IPS DF 19.7 (cell line): ENCODE results near the gene PTGER3.
"Not testable (repeated sequence)": the region's sequence is repeated elsewhere in the genome, so short reads cannot be mapped to it uniquely, and the experiment has no call there.

ENCODE experiments used
- DNase-seq: peaks from one replicate; pipeline ENCODE4 v3.0.0-alpha.2; 2013; ENCODE audit warnings: low read depth, low spot score

Gene PTGER3

GRCh38 chr1:71002709-71003475 is 44.7 kb downstream of the PTGER3 start:
- DNase-seq: no peak

DNA sequence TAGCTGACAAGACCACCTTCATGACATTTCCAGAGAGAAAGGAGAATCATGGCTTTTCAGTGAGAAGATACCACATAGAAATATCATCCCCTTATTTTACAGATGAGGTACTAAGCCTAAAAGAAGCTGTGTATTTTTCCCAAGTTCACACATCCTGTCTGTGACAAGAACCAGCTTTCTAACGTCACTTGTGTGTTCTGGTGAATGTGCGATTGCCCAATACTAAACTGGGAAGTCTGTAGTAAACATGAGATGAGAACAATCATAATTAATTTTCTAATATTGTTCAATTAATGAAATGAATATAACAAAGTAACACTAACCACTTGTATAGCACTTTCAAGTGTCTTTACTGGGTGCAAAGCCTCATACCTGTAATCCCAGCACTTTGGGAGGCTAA is 46.0 kb downstream of the PTGER3 start:
- no peak for DNase-seq

DNA sequence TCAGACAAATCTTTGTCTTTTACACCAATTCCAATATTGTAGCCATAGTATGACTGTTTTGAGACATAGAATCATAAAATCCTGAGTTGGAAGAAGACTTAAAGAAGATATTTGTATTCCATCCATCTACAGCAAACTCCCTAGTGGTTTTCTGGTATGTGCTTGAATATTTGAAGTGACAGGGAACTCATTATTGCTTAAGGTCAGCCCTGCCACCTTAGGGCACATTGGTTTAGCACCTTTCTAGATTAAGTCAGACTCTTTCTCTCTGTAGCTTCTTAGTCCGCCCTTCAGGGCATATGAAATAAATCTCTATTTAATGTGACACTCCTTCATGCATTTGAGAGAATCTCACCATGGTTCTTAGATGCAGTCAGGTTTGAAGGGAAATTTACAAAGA is 49.8 kb downstream of the PTGER3 start:
- DNase-seq: no peak

DNA sequence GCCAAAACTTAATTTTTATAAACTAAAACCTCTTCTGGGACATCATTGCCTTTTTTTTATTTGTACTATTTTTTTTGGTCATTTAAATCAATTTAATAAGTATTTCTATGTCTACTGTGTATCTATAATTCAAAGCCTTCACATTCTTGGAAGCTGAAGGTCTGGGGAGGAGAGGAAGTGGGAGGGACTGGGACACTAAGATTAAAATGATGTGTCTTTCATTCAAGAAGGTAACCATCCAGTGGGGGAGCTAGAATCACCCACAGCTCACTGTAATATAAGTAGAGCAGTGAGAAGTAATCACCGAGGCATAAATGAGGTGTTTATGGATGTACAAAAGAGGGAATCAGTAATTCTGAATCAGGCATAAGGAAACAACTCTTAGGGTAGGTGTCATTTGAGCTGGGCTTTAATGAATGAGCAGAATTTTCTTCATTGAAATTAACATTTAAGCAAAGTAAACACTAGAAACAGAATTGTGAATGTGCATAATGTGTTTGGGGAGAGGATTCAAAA is 52.8 kb downstream of the PTGER3 start:
- DNase-seq: no peak

DNA sequence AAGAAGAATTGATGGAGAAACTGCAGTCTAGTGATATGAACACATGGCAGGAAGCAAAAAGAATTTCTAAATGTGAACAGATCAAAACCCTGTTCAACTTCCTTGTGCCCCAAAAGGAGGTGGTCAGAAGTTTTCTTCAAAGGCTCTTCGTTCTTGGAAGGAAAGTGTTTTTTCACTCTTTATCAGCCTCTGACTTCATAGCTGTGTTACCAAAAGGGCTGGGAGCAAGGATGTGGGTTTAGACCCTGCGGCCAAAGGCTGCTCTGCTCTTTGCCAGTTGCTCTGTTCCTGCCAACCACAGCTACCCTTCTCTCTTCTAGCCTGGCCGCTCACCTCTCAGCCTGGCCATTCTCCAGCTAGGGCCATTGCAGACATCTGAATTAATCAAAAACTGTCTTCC is 53.8 kb downstream of the PTGER3 start:
- no peak for DNase-seq

GRCh38 chr1:70992521-70992920 is 55.1 kb downstream of the PTGER3 start:
- DNase-seq: no peak

- DNase-seq: no peak
These were observed 57.0 kb downstream of the PTGER3 start for GRCh38 chr1:70990469-70991253.

- DNase-seq: no peak
These were observed 60.1 kb downstream of the PTGER3 start for GRCh38 chr1:70987497-70987896.

- DNase-seq: not testable (repeated sequence)
These were observed 61.8 kb downstream of the PTGER3 start for GRCh38 chr1:70985776-70986225.

DNA sequence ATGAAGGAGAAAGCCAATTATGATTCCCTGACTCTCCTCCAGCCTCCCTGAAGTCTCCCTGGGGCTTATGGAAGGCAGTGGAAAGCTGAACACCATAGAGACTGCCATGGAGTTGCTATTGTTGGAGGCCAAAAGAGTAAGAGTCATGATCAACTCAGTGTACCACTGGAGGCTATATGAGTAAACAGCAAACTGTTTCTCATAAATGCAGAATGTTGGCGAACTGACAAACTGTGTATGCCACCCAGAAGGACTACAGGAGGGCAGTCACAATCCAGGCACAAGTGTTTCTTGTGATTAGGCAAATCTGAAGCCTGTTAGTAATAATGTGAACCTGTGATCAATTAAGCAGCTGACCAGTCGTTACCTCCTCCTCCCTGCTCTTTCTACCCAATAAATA is 62.3 kb downstream of the PTGER3 start:
- not testable (repeated sequence) for DNase-seq

DNA sequence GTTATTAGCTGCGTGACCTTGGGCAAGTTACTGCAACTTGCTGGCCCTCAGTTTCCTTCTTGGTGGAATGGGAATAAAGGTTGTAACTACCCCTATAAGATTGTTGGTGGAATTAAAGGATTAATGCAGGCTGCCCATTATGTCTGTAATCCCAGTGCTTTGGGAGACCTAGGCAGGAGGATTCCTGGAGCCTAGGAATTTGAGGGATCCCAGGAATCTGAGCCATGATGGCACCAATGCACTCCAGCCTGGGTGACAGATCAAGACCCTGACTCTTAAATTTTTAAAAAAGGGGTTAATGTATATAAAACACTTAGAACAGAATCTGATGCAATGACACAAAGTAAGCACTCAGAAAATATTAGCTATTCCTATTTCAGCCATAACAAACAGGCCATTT is 67.3 kb downstream of the PTGER3 start:
- no peak for DNase-seq

- DNase-seq: no peak
These were observed 67.7 kb downstream of the PTGER3 start for GRCh38 chr1:70979881-70980280.

DNA sequence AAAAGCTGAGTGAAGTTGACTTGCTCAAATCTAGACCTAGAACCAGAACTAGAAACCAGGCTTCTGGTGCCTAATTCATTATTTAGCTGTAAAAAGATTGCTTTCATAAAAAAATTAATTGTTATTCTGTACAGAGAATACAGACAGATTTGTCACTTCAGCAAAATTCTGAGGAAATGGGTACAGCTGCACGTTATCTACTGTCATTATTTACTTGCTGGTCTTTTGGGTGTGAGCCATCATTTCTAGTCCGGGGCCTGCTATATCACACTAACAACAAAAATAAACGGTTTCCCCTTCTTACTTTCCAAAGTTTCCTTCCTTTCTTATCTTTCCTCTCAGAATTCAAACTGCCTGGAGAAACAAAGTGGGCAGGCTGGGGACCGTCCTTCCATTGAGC is 68.3 kb downstream of the PTGER3 start:
- DNase-seq: no peak

DNA sequence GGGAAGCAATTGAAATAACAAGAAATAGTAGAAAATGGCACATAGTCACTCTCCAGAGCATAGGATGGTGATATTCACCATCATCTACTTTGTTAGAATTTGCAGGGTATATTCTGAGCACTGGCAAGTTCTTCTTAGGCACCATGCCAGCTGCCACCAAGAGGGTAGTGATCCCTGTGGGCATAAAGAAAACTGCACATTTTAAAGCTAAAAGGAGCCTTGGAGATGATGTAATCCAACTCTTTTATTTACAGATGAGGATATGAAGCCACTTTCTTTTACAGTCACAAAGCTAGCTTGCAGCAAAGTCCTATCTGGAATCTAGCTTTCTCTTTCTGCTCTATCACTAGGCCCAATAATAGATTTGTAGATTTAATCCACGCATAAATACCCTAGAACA is 69.0 kb downstream of the PTGER3 start:
- no peak for DNase-seq

- DNase-seq: no peak
These were observed 70.0 kb downstream of the PTGER3 start for GRCh38 chr1:70977575-70977974.

- no peak for DNase-seq
These were observed 70.6 kb downstream of the PTGER3 start for GRCh38 chr1:70977041-70977440.

DNA sequence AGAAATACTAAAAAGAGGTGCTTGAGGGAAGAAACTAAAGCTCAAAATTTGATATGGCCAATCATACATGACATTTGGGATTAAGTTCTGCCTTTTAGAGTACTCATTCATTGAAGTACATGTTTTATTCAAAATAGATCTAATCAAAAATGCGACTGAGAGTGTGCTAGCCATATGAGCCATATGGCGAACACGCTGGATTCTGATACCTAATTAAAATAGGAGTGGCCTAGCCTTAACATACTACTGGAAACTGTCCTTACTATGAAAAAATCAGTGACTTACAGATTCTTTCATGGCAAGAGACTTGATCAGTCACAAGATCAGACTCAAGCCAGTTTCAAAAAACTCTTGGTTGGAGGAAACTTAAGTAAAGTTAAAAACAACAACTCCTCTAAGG is 73.9 kb downstream of the PTGER3 start:
- no peak for DNase-seq

DNA sequence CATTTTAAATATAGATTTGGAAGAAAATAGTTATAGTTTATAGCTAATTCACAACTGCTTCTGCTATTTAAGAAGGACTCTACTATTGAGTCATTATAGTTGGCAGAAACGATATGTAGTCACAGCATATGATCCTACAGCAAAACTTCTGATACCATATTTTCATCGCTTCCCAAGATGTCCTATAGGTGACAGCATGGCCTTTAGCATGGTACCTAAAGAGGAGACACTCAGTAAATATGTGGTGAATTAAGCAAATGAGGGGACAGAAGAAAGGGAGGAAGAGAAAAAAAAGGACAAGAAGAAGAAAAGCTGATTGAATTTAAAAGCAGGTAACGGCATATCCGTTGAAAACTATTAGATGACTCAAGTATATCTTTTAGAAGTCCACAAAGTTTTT is 77.2 kb downstream of the PTGER3 start:
- no peak for DNase-seq

DNA sequence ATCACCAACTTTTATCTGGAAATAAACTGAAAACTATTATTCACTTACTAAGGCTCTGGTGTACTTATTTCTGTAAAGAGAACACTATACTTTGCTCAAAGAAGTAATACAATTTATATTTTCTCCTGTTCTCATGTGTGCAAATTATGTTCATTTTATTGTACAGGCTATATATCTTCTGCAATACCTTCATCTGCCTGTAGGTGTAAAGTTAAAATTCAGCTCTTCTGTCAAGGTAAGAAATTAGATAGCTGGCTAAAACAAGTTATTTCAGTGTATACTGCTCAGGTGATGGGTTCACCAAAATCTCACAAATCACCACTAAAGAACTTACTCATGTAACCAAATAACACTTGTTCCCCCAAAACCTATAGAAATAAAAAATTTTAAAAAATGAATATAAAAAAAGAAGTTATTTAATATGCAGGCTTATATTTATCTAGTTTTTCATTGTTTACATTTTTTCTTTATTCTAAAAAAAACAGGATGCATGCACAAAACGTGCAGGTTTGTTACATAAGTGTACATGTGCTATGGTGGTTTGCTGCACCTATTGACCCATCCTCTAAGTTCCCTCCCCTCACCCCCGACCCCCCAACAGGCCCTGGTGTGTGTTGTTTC is 81.5 kb downstream of the PTGER3 start:
- no peak for DNase-seq

DNA sequence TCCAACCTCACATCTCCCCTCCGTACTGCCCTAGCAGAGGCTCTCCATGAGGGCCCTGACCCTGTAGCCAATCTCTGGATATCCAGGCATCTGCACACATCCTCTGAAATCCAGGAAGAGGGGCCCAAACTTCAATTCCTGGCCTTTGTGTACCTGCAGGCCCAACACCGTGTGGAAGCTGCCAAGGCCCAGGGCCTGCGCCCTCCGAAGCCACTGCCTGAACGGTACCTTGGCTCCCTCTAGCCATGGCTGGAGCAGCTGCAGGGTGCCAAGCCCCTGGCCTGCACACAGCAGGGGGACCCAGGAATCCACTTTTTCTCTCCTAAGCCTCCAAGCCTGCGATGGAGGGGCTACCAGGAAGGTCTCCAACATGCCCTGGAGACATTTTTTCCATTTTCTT is 84.2 kb downstream of the PTGER3 start:
- no peak for DNase-seq

GRCh38 chr1:70961374-70961975 is 86.1 kb downstream of the PTGER3 start:
- no peak for DNase-seq
